Trophoblast cell (in vitro differentiated cells and primary cell): ENCODE data around the gene RELT.

ENCODE experiments used
- DNase-seq, 2 donors: peaks; one replicate each; pipeline ENCODE4 v3.0.0-alpha.2; 2016
- H2AFZ ChIP-seq: 2 replicates; pipeline ENCODE4 v1.6.1; 2013; ENCODE audit warnings: low read length, moderate library complexity, mild to moderate bottlenecking; ENCODE audit not compliant: insufficient read depth, poor library complexity
- H2AK5ac ChIP-seq: 2 replicates; pipeline ENCODE4 v1.6.1; 2013; ENCODE audit warnings: mild to moderate bottlenecking, low read length
- H2BK120ac ChIP-seq: 2 replicates; pipeline ENCODE4 v1.6.1; 2013; ENCODE audit warnings: low read length, mild to moderate bottlenecking, moderate library complexity; ENCODE audit not compliant: insufficient read depth, poor library complexity
- H2BK12ac ChIP-seq: 2 replicates; pipeline ENCODE4 v1.6.1; 2013; ENCODE audit warnings: mild to moderate bottlenecking, low read length, moderate library complexity
- H2BK5ac ChIP-seq: 2 replicates; pipeline ENCODE4 v1.6.1; 2013; ENCODE audit warnings: low read length, low read depth, moderate library complexity, mild to moderate bottlenecking; ENCODE audit not compliant: poor library complexity
- H3K14ac ChIP-seq: 2 replicates; pipeline ENCODE4 v1.6.1; 2013; ENCODE audit warnings: mild to moderate bottlenecking, low read length
- H3K18ac ChIP-seq: 2 replicates; pipeline ENCODE4 v1.6.1; 2013; ENCODE audit warnings: mild to moderate bottlenecking, low read length
- H3K23ac ChIP-seq: 2 replicates; pipeline ENCODE4 v1.6.1; 2013; ENCODE audit warnings: low read length
- H3K27ac ChIP-seq: 2 replicates; pipeline ENCODE4 v1.5.1; 2013; ENCODE audit warnings: low read depth, mild to moderate bottlenecking, inconsistent platforms, low read length, moderate library complexity
- H3K27me3 ChIP-seq: 2 replicates; pipeline ENCODE4 v1.6.1; 2013; ENCODE audit warnings: inconsistent platforms, mild to moderate bottlenecking, low read length, moderate library complexity; ENCODE audit not compliant: insufficient read depth
- H3K36me3 ChIP-seq, 2 experiments: 1 replicate in 1 of 2; 2 replicates in 1 of 2; pipeline ENCODE4 v1.6.1; 2013; ENCODE audit warnings: low read length in 2 of 2, mild to moderate bottlenecking in 2 of 2, moderate library complexity in 1 of 2; ENCODE audit not compliant: insufficient read depth in 2 of 2, control insufficient read depth in 1 of 2
- H3K4ac ChIP-seq: 2 replicates; pipeline ENCODE4 v1.6.1; 2013; ENCODE audit warnings: low read depth, mild to moderate bottlenecking, low read length, moderate library complexity
- H3K4me1 ChIP-seq, 2 experiments: 1 replicate in 1 of 2; 2 replicates in 1 of 2; pipeline ENCODE4 v1.6.1; 2013; ENCODE audit warnings: low read length in 2 of 2, mild to moderate bottlenecking in 2 of 2, moderate library complexity in 1 of 2; ENCODE audit not compliant: insufficient read depth in 2 of 2, control insufficient read depth in 1 of 2
- H3K4me2 ChIP-seq: 2 replicates; pipeline ENCODE4 v1.6.1; 2013; ENCODE audit warnings: inconsistent platforms, mild to moderate bottlenecking, low read length, moderate library complexity
- H3K4me3 ChIP-seq: 2 replicates; pipeline ENCODE4 v1.5.1; 2013; ENCODE audit warnings: mild to moderate bottlenecking, low read depth, low read length, inconsistent platforms
- H3K79me1 ChIP-seq: one replicate; pipeline ENCODE4 v1.6.1; 2013; ENCODE audit warnings: low read length
- H3K79me2 ChIP-seq: 2 replicates; pipeline ENCODE4 v1.6.1; 2013; ENCODE audit warnings: low read length, mild to moderate bottlenecking; ENCODE audit not compliant: control insufficient read depth, insufficient read depth, poor library complexity
- H3K9ac ChIP-seq: 2 replicates; pipeline ENCODE4 v1.6.1; 2013; ENCODE audit warnings: mild to moderate bottlenecking, low read length
- H3K9me3 ChIP-seq: 2 replicates; pipeline ENCODE4 v1.6.1; 2013; ENCODE audit warnings: low read depth, mild to moderate bottlenecking, control low read depth, inconsistent platforms, low read length; ENCODE audit not compliant: insufficient read depth
- H4K12ac ChIP-seq: 2 replicates; pipeline ENCODE4 v1.6.1; 2013; ENCODE audit warnings: low read depth, mild to moderate bottlenecking, low read length, moderate library complexity
- H4K8ac ChIP-seq: 2 replicates; pipeline ENCODE4 v1.6.1; 2013; ENCODE audit warnings: low read depth, mild to moderate bottlenecking, low read length, moderate library complexity
- H4K91ac ChIP-seq: one replicate; pipeline ENCODE4 v1.6.1; 2013; ENCODE audit warnings: low read depth, mild to moderate bottlenecking, low read length, moderate library complexity
- WGBS: extraction: QIAGEN DNeasy Blood & Tissue Kit; methylation state at CpG from one replicate; pipeline ENCODE4 v1.1.7; 2013; ENCODE audit warnings: missing lambda C conversion rate; ENCODE audit not compliant: insufficient read length, insufficient coverage; ENCODE audit errors: extremely low coverage; 5-methylcytosine and 5-hydroxymethylcytosine counted together

The RELT gene

DNA sequence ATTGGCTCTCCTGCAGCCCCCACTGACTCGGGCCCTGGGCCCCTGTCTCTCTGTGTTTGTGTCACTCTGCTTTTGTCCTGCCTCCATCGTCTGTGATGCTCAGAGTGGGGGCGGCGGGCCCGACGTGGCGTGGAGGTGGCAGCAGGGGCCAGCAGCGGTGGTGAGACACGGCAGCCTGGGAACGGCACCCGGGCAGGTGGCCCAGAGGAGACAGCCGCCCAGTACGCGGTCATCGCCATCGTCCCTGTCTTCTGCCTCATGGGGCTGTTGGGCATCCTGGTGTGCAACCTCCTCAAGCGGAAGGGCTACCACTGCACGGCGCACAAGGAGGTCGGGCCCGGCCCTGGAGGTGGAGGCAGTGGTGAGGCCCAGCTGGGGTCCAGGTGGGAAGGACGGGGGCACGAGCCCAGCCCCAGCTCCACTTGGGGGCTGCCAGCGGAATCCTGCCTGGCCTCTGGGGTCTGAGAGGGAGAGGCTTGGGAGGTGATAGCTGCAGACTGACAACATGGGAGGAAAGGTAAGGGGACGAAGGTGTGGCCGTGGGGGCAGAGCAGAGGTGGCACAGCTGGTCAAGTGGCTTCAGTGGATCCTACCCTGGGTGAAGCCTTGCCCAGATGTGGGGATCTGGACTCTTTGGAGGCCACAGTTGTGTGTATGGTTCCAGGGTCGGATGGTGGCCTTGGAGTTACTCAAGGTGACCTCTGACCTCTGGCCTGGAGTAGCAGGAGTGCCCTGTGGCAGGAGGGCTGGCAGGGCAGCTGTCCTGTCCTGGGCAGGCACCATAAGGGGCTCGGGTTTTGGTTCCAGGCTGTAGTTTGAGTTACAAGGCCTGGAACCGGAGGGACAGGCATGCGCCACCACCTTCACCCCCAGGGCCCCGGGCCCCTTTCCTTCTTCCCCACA lies 16.2 kb downstream of the RELT start:
- Histone ChIP-seq H3K14ac (no peak overlapping the region), H3K4me1 (peaks cover 2 to 6% of the 10 kb centered on the region in 2 experiments), H2BK5ac (no peak overlapping the region), H3K4ac (no peak overlapping the region), H3K9ac (no peak overlapping the region), H3K79me1 (no peaks in the 10 kb centered on the region), H3K27me3 (no peaks in the 10 kb centered on the region), H2BK12ac (no peak overlapping the region), H3K4me3 (no peak overlapping the region), H3K9me3 (peaks cover 6% of the 10 kb centered on the region), H4K91ac (no peak overlapping the region), H3K79me2 (no peaks in the 10 kb centered on the region), H4K12ac (no peak overlapping the region), H3K36me3 (peaks cover 29 to 41% of the 10 kb centered on the region in 2 experiments), H3K18ac (no peak overlapping the region), H2AFZ (no peak overlapping the region), H3K23ac (no peak overlapping the region), H4K8ac (no peak overlapping the region), H3K4me2 (no peak overlapping the region), H2BK120ac (no peak overlapping the region), H2AK5ac (no peak overlapping the region), H3K27ac (no peak overlapping the region)
- no peak for DNase-seq
- no CpG with 5 or more reads among the region's 31 CpGs for WGBS

DNA sequence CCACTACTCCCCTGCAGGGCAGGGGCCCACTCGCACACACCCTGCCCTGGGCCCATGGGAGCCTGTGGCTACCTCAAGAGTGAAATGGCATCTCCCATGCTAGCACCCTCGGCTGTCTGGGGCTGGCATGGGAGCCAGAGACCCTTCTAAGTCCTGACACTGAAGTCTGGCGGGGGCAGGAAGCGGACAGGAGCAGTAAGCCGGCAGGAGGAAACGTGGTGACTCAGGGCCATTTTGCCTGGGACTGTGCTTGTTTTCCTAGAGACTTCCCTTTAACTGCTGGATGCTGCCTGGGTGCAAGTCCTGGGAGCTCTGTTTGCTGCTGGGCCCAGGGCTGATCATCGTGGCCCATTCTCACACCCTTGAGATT lies 16.8 kb downstream of the RELT start:
- Histone ChIP-seq H3K4ac (no peak overlapping the region), H4K12ac (no peak overlapping the region), H3K4me2 (no peak overlapping the region), H3K36me3 (peaks cover 29 to 39% of the 10 kb centered on the region in 2 experiments), H2BK12ac (no peak overlapping the region), H3K79me1 (no peaks in the 10 kb centered on the region), H2AK5ac (peak overlapping the region; percentile 7), H3K23ac (no peak overlapping the region), H3K27me3 (no peaks in the 10 kb centered on the region), H2BK5ac (no peak overlapping the region), H3K18ac (no peak overlapping the region), H4K91ac (no peak overlapping the region), H2AFZ (no peak overlapping the region), H3K9ac (no peak overlapping the region), H3K79me2 (no peaks in the 10 kb centered on the region), H3K4me1 (peaks cover 2 to 4% of the 10 kb centered on the region in 2 experiments), H3K4me3 (no peak overlapping the region), H2BK120ac (no peak overlapping the region), H3K14ac (no peak overlapping the region), H4K8ac (no peak overlapping the region), H3K9me3 (peaks cover 8% of the 10 kb centered on the region), H3K27ac (no peak overlapping the region)
- WGBS = no CpG with 5 or more reads among the region's 7 CpGs
- no peak for DNase-seq

DNA sequence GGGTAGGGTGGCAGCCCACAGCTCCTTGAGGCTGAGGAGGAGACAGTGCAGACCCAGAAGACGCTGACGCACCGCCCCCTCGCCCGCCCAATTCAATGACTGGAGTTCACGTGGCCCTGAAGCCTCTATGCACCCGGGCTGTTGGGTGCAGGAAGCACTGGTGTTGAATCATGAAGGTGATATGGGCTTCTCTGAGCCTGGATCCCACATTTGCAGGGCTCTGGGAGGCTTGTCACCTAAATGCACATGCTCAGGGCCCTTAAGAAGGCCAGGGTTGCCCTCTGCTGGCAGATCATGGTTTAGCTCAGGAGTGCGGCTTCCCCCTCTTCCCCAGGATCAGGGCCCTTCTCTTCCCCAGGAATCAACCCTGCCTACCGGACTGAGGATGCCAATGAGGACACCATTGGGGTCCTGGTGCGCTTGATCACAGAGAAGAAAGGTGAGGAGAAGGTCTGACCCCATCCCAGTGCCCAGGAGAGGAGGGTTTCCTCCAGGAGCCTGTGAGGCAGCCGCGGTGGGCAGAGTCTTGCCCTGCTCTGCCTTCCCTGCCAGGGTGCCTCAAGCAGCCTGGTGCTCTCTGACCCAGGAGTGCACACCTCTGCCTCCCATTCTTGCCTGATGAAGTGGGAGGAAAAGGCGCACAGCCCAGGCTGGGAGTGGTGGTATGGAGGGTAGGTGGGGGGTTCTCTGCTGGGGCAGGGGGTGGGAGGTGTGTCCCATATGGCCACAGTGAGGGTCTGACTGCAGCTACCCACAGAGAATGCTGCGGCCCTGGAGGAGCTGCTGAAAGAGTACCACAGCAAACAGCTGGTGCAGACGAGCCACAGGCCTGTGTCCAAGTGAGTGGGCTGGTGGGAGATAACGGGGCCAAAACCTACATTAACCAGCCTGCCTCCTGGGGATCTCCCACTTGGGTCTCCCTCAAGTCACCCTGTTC lies 17.5 kb downstream of the RELT start:
- Histone ChIP-seq H3K27ac (no peak overlapping the region), H4K91ac (no peak overlapping the region), H2AFZ (no peak overlapping the region), H3K4me2 (no peak overlapping the region), H3K4ac (no peak overlapping the region), H3K36me3 (peaks cover 29 to 39% of the 10 kb centered on the region in 2 experiments), H2AK5ac (no peak overlapping the region), H3K27me3 (no peaks in the 10 kb centered on the region), H3K14ac (no peak overlapping the region), H3K9ac (no peak overlapping the region), H2BK120ac (no peak overlapping the region), H3K4me3 (no peak overlapping the region), H4K12ac (no peak overlapping the region), H3K79me2 (no peaks in the 10 kb centered on the region), H4K8ac (no peak overlapping the region), H2BK12ac (no peak overlapping the region), H3K79me1 (no peaks in the 10 kb centered on the region), H2BK5ac (no peak overlapping the region), H3K4me1 (peaks cover 0 to under 1% of the 10 kb centered on the region in 2 experiments), H3K9me3 (peaks cover 8% of the 10 kb centered on the region), H3K18ac (no peak overlapping the region), H3K23ac (no peak overlapping the region)
- DNase-seq = peak; percentile 89 to 90
- no CpG with 5 or more reads among the region's 16 CpGs for WGBS

DNA sequence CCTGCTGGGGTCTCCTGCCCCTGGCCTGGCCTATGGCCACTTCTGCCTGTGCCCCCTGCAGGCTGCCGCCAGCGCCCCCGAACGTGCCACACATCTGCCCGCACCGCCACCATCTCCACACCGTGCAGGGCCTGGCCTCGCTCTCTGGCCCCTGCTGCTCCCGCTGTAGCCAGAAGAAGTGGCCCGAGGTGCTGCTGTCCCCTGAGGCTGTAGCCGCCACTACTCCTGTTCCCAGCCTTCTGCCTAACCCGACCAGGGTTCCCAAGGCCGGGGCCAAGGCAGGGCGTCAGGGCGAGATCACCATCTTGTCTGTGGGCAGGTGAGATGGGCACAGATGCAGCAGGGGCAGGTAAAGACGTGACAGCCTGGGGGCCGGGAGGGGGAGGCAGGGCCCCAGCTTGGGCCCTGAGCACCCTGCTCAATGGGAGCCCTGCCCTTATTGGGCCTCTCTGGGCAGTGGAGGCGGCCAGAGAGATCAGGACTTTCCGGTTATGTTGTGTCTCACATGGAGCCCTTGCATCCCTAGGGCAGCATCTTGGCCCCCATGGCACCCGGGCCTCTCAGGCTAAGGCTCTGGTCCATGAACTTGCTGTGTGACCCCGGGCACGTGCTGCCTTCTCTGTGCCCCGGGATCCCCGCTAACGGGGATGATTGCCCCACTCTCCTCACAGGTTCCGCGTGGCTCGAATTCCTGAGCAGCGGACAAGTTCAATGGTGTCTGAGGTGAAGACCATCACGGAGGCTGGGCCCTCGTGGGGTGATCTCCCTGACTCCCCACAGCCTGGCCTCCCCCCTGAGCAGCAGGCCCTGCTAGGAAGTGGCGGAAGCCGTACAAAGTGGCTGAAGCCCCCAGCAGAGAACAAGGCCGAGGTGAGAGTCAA lies 18.5 kb downstream of the RELT start:
- H2AFZ ChIP-seq = no peak overlapping the region
- WGBS = no CpG with 5 or more reads among the region's 34 CpGs
- no peak overlapping the region for H2AK5ac ChIP-seq
- H3K4me2 ChIP-seq = no peak overlapping the region
- H4K8ac ChIP-seq = no peak overlapping the region
- H3K36me3 ChIP-seq = peaks cover 29 to 39% of the 10 kb centered on the region in 2 experiments
- H3K4me1 ChIP-seq = peaks cover 0 to 6% of the 10 kb centered on the region in 2 experiments
- no peaks in the 10 kb centered on the region for H3K79me2 ChIP-seq
- H3K4ac ChIP-seq = no peak overlapping the region
- no peak overlapping the region for H3K9ac ChIP-seq
- no peak overlapping the region for H2BK120ac ChIP-seq
- no peak overlapping the region for H3K23ac ChIP-seq
- no peak overlapping the region for H3K18ac ChIP-seq
- no peak overlapping the region for H2BK12ac ChIP-seq
- H3K79me1 ChIP-seq = no peaks in the 10 kb centered on the region
- no peaks in the 10 kb centered on the region for H3K27me3 ChIP-seq
- peaks cover 5% of the 10 kb centered on the region for H3K9me3 ChIP-seq
- no peak overlapping the region for H2BK5ac ChIP-seq
- H3K27ac ChIP-seq = no peak overlapping the region
- H3K14ac ChIP-seq = no peak overlapping the region
- no peak overlapping the region for H3K4me3 ChIP-seq
- no peak overlapping the region for H4K12ac ChIP-seq
- peak; percentile 77 to 80 for DNase-seq
- H4K91ac ChIP-seq = no peak overlapping the region
